Chondrocyte (in vitro differentiated cells): ENCODE measurements around the gene TMEM219. TPM values are rescaled to one million over a fixed set of nuclear protein-coding genes. Genes with fewer than 3 reads are reported as not detected.
A peak's percentile ranks its signal among the peaks of the same experiment; 100 is the strongest.

Source experiments
- DNase-seq: peaks from one replicate; pipeline ENCODE4 v3.0.0; 2021; ENCODE audit warnings: mixed read lengths, low spot score
- H3K27ac Mint-ChIP-seq: one replicate; pipeline ENCODE4 v1.8.0; 2021; ENCODE audit warnings: mild to moderate bottlenecking, moderate library complexity, mixed read lengths; ENCODE audit not compliant: unreplicated experiment
- H3K27me3 Mint-ChIP-seq: 2 replicates; pipeline ENCODE4 v1.8.0; 2021; ENCODE audit warnings: low read depth, mixed read lengths
- H3K36me3 Mint-ChIP-seq: 2 replicates; pipeline ENCODE4 v1.8.0; 2021; ENCODE audit warnings: low read depth, mixed read lengths
- H3K4me1 Mint-ChIP-seq: 2 replicates; pipeline ENCODE4 v1.8.0; 2021; ENCODE audit warnings: low read depth, mild to moderate bottlenecking, mixed read lengths
- H3K4me3 Mint-ChIP-seq: one replicate; pipeline ENCODE4 v1.8.0; 2021; ENCODE audit warnings: mild to moderate bottlenecking, moderate library complexity, mixed read lengths; ENCODE audit not compliant: unreplicated experiment
- H3K9me3 Mint-ChIP-seq: 2 replicates; pipeline ENCODE4 v1.8.0; 2021; ENCODE audit warnings: low read depth, mixed read lengths
- CTCF ChIP-seq: fragments of 200-600 bp; sonication (generic); IDR thresholded peaks from 2 replicates; pipeline ENCODE4 v1.5.0; 2021; ENCODE audit warnings: antibody characterized with exemption, mild to moderate bottlenecking, moderate library complexity
- total RNA-seq: library from RNA; stranded (reverse); gene quantifications from 3 replicates; pipeline ENCODE4 v1.2.1, GENCODE V29; 2021

Gene TMEM219
- total RNA-seq, 1 donor from 2014 or later = 122 TPM

- H3K9me3 Mint-ChIP-seq = no peaks in the 10 kb centered on the region
- H3K4me1 Mint-ChIP-seq = peaks cover 9% of the 10 kb centered on the region
- no peak for TF ChIP-seq CTCF
- no peaks in the 10 kb centered on the region for H3K27me3 Mint-ChIP-seq
- no peak for DNase-seq
- no peak overlapping the region for H3K27ac Mint-ChIP-seq
- no peak overlapping the region for H3K4me3 Mint-ChIP-seq
- H3K36me3 Mint-ChIP-seq = peaks cover 14% of the 10 kb centered on the region
These were observed 6.3 kb downstream of the TMEM219 start for GRCh38 chr16:29968205-29968604.

- Mint-ChIP-seq H3K27ac (peak overlapping the region; percentile 17), H3K4me1 (peaks cover 22% of the 10 kb centered on the region), H3K4me3 (no peak overlapping the region), H3K36me3 (peaks cover 14% of the 10 kb centered on the region), H3K9me3 (no peaks in the 10 kb centered on the region), H3K27me3 (no peaks in the 10 kb centered on the region)
- no peak for DNase-seq
- no peak for TF ChIP-seq CTCF
These were observed 9.4 kb downstream of the TMEM219 start for GRCh38 chr16:29971304-29971703.

- Mint-ChIP-seq H3K27ac (no peak overlapping the region), H3K36me3 (peaks cover 14% of the 10 kb centered on the region), H3K27me3 (no peaks in the 10 kb centered on the region), H3K9me3 (no peaks in the 10 kb centered on the region), H3K4me3 (no peak overlapping the region), H3K4me1 (peaks cover 34% of the 10 kb centered on the region)
- no peak for DNase-seq
- TF ChIP-seq CTCF = no peak
These were observed 10.6 kb downstream of the TMEM219 start for GRCh38 chr16:29972500-29972899.

GRCh38 chr16:29972992-29973383, 11.1 kb downstream of the TMEM219 start:
- peaks cover 34% of the 10 kb centered on the region for H3K4me1 Mint-ChIP-seq
- peak overlapping the region; percentile 33 for H3K4me3 Mint-ChIP-seq

GRCh38 chr16:29973384-29974246, 11.7 kb downstream of the TMEM219 start, which contains the start of gene TAOK2:
Gene TAOK2, plus strand, starts transcription at chr16:29973868. Its CDS starts 3,905 bp downstream, at chr16:29977773.
- Mint-ChIP-seq H3K4me3 (peak within 1 kb of the TSS; percentile 94), H3K27me3 (no peaks in the 10 kb centered on the region), H3K27ac (peak within 1 kb of the TSS; percentile 96), H3K4me1 (peaks cover 34% of the 10 kb centered on the region), H3K36me3 (peaks cover 12% of the 10 kb centered on the region), H3K9me3 (no peaks in the 10 kb centered on the region)
- no peak for TF ChIP-seq CTCF
- peak; percentile 100 for DNase-seq

More at GRCh38 chr16:29972992-29973383, 11.1 kb downstream of the TMEM219 start:
- H3K27ac Mint-ChIP-seq = peak overlapping the region; percentile 75
- no peaks in the 10 kb centered on the region for H3K9me3 Mint-ChIP-seq
- TF ChIP-seq CTCF = no peak
- peaks cover 14% of the 10 kb centered on the region for H3K36me3 Mint-ChIP-seq
- DNase-seq = no peak
- H3K27me3 Mint-ChIP-seq = no peaks in the 10 kb centered on the region
